ENCODE results near the gene RGS18. TPM values are rescaled to one million over a fixed set of nuclear protein-coding genes. Genes with fewer than 3 reads are reported as not detected.

Gene RGS18, protein sequence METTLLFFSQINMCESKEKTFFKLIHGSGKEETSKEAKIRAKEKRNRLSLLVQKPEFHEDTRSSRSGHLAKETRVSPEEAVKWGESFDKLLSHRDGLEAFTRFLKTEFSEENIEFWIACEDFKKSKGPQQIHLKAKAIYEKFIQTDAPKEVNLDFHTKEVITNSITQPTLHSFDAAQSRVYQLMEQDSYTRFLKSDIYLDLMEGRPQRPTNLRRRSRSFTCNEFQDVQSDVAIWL
- total RNA-seq: 0.43 TPM in 1 of 2 replicates, not detected in the other

DNA sequence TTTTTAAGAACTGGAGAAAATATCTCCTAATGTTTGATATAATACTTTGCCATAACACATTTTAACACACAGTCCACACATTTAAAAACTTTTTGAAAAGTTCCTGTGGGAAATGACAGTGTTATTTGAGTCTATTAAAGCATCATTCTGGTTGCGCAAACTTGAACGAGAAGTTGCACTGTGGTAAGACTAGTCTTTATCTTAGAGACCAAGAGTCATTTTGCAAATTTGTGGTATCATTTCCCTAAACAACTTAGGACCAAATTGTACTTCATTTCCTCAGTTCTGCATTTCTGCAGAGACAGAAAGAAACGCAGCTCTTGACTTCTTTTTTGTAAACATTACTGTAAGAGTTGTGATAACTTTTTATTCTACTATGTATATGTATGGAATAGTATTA lies at the start of gene RGS18:
Gene RGS18 (plus strand): TSS at position 282 of the 400 bp plus-strand sequence. CDS start 176 bp downstream, outside the sequence.

Other genes with a start within 250 kb of the RGS18 start
- gene RGS21, start 158.5 kb downstream of the RGS18 start, total RNA-seq: not detected in 2 replicates